K562 (cell line): ENCODE results near the gene SELENOI.
"Not testable (repeated sequence)": the region's sequence is repeated elsewhere in the genome, so short reads cannot be mapped to it uniquely, and the experiment has no call there.

Experiments
- ATF7 ChIP-seq: fragments of 450-650 bp; IDR thresholded peaks from 2 replicates; pipeline ENCODE4 v1.7.1; 2014; ENCODE audit warnings: mild to moderate bottlenecking, moderate library complexity
- CREB1 ChIP-seq, 2 experiments: sonication (generic) in 1 of 2; formaldehyde crosslinking in 1 of 2; IDR thresholded peaks; 2 replicates each; pipeline versions ENCODE4 v1.6.1 to v1.8.0; 2012 to 2022; ENCODE audit warnings: inconsistent platforms in 1 of 2, mild to moderate bottlenecking in 1 of 2, missing genetic modification reagents in 1 of 2, moderate library complexity in 1 of 2
- E2F5 ChIP-seq: sonication (generic); formaldehyde crosslinking; IDR thresholded peaks from 2 replicates; pipeline ENCODE4 v1.8.0; 2022; ENCODE audit warnings: mild to moderate bottlenecking, missing genetic modification reagents
- HMG20B ChIP-seq: fragments of 250-450 bp; sonication (Bioruptor Pico); IDR thresholded peaks from 2 replicates; pipeline ENCODE4 v1.5.0; 2021; ENCODE audit warnings: mild to moderate bottlenecking
- ZBED1 ChIP-seq: IDR thresholded peaks from 2 replicates; pipeline ENCODE4 v1.6.1; 2014

GRCh38 chr2:26324479-26324878, 21.5 kb upstream of the SELENOI start:
- TF ChIP-seq CREB1 (IDR thresholded peaks at IDR 0.05); CREB1 (CRISPR knock-in tag; IDR thresholded peaks at IDR 0.05); ZBED1; ATF7; E2F5 (CRISPR knock-in tag); HMG20B: not testable (repeated sequence)
